MG63 (cell line): ENCODE results near the gene DCLK1. TPM values are rescaled to one million over a fixed set of nuclear protein-coding genes. Genes with fewer than 3 reads are reported as not detected.

ENCODE experiments used
- total RNA-seq: library from RNA; depleted of rRNA; stranded (reverse); fragments of >200 nt; shearing (Covaris generic); gene quantifications from 2 replicates; pipeline ENCODE4 v1.2.3, GENCODE V29; 2014; ENCODE audit warnings: low replicate concordance; rRNA removed

The DCLK1 gene
- total RNA-seq, 1 experiment from 2014 or later = 7.0 TPM

Other genes with a start within 250 kb of the DCLK1 start
- gene SOHLH2, start 83.2 kb upstream of the DCLK1 start, total RNA-seq = 0.47 TPM in 1 of 2 replicates, not detected in the other
- gene CCDC169, start 166.4 kb upstream of the DCLK1 start, total RNA-seq = 0.07 and 0.47 TPM in 2 replicates
- gene SPART, start 215.0 kb upstream of the DCLK1 start, total RNA-seq = 68.0 and 158 TPM in 2 replicates